Uterus (tissue), 4 donors: ENCODE results near the gene RAD51B. TPM values are rescaled to one million over a fixed set of nuclear protein-coding genes. Genes with fewer than 3 reads are reported as not detected.
A peak's percentile ranks its signal among the peaks of the same experiment; 100 is the strongest.

Experiments
- DNase-seq, 2 donors: peaks; one replicate each; pipeline ENCODE4 v3.0.0-alpha.2; 2019 to 2020
- H3K27ac ChIP-seq, 2 donors: fragments of 200-600 bp; sonication (generic); 1 replicate in 1 of 2; 2 replicates in 1 of 2; pipeline ENCODE4 v1.5.1; 2016 to 2018
- H3K27me3 ChIP-seq, 2 donors: fragments of 200-600 bp; sonication (generic); one replicate each; pipeline ENCODE4 v1.5.1; 2018 to 2019; ENCODE audit warnings: control low read depth in 1 of 2
- H3K36me3 ChIP-seq, 2 donors: fragments of 200-600 bp; sonication (generic); one replicate each; pipeline ENCODE4 v1.5.1; 2019; ENCODE audit warnings: control low read depth in 1 of 2
- H3K4me1 ChIP-seq, 2 donors: fragments of 200-600 bp; sonication (generic); one replicate each; pipeline ENCODE4 v1.5.1; 2018 to 2019; ENCODE audit warnings: control low read depth in 1 of 2
- H3K4me3 ChIP-seq, 2 donors: fragments of 200-600 bp; sonication (generic); 1 replicate in 1 of 2; 2 replicates in 1 of 2; pipeline ENCODE4 v1.5.1; 2018 to 2019; ENCODE audit warnings: mild to moderate bottlenecking in 1 of 2
- H3K9me3 ChIP-seq, 2 donors: fragments of 200-600 bp; sonication (generic); one replicate each; pipeline ENCODE4 v1.5.1; 2019; ENCODE audit warnings: control low read depth in 1 of 2
- POLR2A ChIP-seq, 2 donors: fragments of 450-650 bp; IDR thresholded peaks; one replicate each; pipeline ENCODE4 v1.6.1; 2016; ENCODE audit warnings: antibody characterized with exemption in 2 of 2, mild to moderate bottlenecking in 1 of 2, moderate library complexity in 1 of 2
- intact Hi-C: fragments of 100-400 bp; cut with DNase I; formaldehyde crosslinking; loops from one replicate; pipeline ENCODE4 v1.15.1; 2023; ENCODE audit warnings: low total_unique reads
- total RNA-seq, 4 donors: library from RNA; depleted of rRNA in 3 of 4; stranded (reverse); fragments of >200 nt in 3 of 4; gene quantifications; one replicate each; pipeline versions ENCODE4 v1.1.0 to v1.2.4, GENCODE V29; 2014 to 2023
- TF ChIP-seq, protein P1 (sequence below), 4 experiments: fragments of 200-600 bp in 2 of 4; fragments of 450-650 bp in 2 of 4; sonication (generic) in 2 of 4; IDR thresholded peaks; one replicate each; pipeline ENCODE4 v1.5.1; 2016 to 2019; ENCODE audit warnings: antibody characterized with exemption in 4 of 4, mild to moderate bottlenecking in 2 of 4, moderate library complexity in 1 of 4
- donor health status: DM: yes; HTN: yes; CAD: no.

Gene RAD51B
- total RNA-seq, 4 donors from 2014 or later = 29.5 to 100.0 (median 70.3) TPM

DNA sequence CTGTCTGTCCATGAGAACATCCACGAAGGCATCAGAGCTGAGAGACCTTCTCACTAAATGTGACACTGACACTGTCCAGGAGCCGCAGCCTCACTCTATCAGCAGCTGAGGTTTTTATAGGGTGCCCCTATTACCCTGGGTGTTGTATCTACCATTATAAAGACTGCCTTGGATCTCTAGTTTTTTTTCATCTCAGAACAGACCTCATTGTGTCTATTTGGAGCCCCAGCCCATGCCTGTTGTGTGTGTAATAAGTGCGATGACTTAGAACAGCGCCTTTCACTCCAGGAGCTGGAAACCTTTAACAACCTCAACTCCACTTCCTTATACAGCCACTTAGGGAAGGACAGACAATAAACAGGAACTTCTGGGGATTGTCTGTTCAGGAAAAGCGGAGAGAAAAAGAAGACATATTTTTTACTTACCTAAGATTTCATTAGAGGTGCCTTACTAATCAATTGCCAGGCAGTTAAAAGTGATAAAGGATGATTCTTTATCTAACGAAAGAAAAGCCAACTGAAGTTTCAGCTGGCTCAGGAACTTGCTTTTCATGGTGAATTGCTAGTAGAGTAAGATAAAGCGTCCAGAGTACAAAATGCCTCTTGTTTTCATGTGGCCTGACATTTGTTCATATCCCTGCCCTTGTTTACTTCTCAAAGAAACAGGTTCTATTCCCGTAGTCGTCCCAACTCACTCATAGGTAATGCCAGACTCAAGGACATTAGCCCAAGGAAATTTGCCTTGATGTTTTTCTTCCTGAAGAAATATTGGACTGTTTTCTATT is 420.6 kb downstream of the RAD51B start:
- Histone ChIP-seq H3K27ac (peak overlapping the region; percentile 90 to 94), H3K4me1 (peaks cover 5 to 18% of the 10 kb centered on the region in 2 donors)

DNA sequence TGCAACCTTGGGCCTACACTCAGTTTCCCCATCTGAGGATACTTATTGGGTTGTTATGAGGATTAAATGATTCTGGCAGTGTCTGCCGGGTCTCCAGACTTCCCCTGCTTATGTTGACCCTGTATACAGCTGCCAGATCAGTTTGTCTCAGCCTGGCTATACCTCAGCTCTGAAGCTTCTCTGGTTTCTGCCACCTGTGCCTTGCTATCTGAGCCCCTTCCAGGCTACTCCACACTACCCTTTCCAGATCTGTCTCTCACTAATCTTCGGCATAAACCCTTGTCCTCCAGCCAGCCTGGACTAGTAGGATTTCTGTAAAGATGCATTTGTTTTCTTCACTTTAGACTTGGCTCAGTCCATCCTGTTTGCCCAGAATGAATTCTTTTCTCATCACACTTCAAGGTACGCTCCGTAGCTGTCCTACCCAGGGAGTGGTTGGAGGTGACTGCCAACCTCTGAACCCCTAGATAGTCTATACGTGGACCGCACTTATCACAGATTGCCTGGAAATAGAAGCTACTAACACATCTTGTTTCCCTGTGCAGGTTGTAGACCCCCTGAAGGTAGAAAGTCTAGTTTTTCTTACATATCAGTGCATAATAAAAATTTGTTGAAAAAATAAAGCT is 422.4 kb downstream of the RAD51B start:
- peaks cover 11 to 26% of the 10 kb centered on the region in 2 donors for H3K4me1 ChIP-seq
- peak overlapping the region; percentile 90 to 94 for H3K27ac ChIP-seq
- intact Hi-C loops = loop anchor here (10.0 kb wide), 1 partner anchor 573 kb away; no protein-coding TSS in a partner anchor
- TF ChIP-seq, protein P1, sequence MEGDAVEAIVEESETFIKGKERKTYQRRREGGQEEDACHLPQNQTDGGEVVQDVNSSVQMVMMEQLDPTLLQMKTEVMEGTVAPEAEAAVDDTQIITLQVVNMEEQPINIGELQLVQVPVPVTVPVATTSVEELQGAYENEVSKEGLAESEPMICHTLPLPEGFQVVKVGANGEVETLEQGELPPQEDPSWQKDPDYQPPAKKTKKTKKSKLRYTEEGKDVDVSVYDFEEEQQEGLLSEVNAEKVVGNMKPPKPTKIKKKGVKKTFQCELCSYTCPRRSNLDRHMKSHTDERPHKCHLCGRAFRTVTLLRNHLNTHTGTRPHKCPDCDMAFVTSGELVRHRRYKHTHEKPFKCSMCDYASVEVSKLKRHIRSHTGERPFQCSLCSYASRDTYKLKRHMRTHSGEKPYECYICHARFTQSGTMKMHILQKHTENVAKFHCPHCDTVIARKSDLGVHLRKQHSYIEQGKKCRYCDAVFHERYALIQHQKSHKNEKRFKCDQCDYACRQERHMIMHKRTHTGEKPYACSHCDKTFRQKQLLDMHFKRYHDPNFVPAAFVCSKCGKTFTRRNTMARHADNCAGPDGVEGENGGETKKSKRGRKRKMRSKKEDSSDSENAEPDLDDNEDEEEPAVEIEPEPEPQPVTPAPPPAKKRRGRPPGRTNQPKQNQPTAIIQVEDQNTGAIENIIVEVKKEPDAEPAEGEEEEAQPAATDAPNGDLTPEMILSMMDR (IDR thresholded peaks at IDR 0.05) = no peak
- no peak for TF ChIP-seq POLR2A (IDR thresholded peaks at IDR 0.05)
- H3K9me3 ChIP-seq = no peaks in the 10 kb centered on the region
- no peak overlapping the region for H3K4me3 ChIP-seq
- H3K27me3 ChIP-seq = no peaks in the 10 kb centered on the region
- no peaks in the 10 kb centered on the region for H3K36me3 ChIP-seq
- DNase-seq = no peak

More for the DNA sequence above, 420.6 kb downstream of the RAD51B start:
- Histone ChIP-seq H3K9me3 (no peaks in the 10 kb centered on the region), H3K36me3 (no peaks in the 10 kb centered on the region), H3K4me3 (no peak overlapping the region), H3K27me3 (no peaks in the 10 kb centered on the region)
- no peak for TF ChIP-seq POLR2A (IDR thresholded peaks at IDR 0.05)
- TF ChIP-seq, protein P1 (IDR thresholded peaks at IDR 0.05) = no peak
- DNase-seq = peak in 1 of 2 donors; percentile 76
- intact Hi-C loops = loop anchor here (10.0 kb wide), 1 partner anchor 575 kb away; no protein-coding TSS in a partner anchor

DNA sequence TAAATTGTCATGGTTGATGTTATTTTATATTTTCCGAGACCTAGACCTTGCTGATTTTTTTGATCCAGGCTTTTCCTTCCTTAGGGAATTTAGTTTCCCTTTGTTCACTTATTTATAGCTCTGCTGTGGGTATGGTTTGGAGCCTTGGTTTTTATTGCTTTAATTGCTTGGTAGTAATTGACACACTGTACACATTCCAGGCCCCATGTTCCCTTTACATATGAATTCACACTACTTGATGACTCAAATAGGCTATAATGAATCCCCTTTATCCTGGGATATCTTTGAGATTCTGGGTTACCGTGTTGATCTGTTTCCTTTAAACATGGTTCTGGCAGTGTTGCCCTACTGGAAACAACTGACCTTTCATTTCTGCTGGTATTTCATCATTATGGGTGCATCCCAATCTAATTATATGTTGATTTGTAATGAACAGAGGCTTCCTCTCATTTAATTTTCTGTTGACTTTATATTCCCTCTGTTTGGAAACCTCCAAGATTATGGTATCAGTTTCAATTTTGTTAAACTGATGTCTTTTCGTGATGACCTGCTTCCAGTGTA is 424.0 kb downstream of the RAD51B start:
- Histone ChIP-seq H3K36me3 (no peaks in the 10 kb centered on the region), H3K27me3 (no peaks in the 10 kb centered on the region), H3K27ac (peak overlapping the region; percentile 90 to 94), H3K9me3 (no peaks in the 10 kb centered on the region), H3K4me3 (no peak overlapping the region), H3K4me1 (peaks cover 12 to 32% of the 10 kb centered on the region in 2 donors)
- intact Hi-C loops = loop anchor here (10.0 kb wide), 1 partner anchor 571 kb away; no protein-coding TSS in a partner anchor
- TF ChIP-seq POLR2A (IDR thresholded peaks at IDR 0.05) = no peak
- TF ChIP-seq, protein P1 (IDR thresholded peaks at IDR 0.05) = no peak
- no peak for DNase-seq

DNA sequence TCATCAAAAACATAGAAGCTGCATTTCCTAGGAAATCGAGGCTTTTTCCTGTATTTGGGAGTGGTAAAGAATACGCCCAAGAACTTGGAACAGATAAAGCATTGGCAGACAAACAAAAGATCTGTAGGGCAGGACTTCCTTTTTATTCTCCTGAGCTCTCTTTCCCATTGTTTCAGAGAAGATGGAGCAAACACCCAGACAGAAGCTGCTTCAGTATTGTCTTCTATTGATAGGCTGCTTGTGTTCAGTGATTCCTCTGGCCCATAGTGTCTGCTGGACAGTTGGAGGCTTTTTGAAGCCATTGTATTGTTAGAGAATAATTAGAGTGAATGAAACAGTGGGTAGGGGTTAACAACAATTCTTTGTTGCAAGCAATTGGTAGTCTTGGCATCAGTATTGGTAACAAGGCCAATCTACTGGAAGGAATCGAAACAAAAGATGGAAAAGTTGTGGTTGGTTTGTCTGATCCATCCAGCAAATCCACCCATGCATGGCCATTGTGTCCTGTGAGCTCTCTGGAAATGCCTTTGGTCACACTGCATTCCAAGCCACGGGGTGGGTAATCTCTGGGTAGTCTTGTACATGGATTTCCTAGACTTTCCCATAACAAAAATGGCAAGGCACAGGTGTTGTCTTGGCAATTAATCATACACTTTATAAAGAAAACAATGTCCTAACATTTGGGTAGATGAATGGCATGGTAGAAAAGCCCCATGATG is 424.8 kb downstream of the RAD51B start:
- Histone ChIP-seq H3K9me3 (no peaks in the 10 kb centered on the region), H3K4me3 (no peak overlapping the region), H3K27ac (peak overlapping the region; percentile 90 to 94), H3K27me3 (no peaks in the 10 kb centered on the region), H3K4me1 (peaks cover 19 to 34% of the 10 kb centered on the region in 2 donors), H3K36me3 (no peaks in the 10 kb centered on the region)
- TF ChIP-seq POLR2A (IDR thresholded peaks at IDR 0.05) = no peak
- TF ChIP-seq, protein P1 (IDR thresholded peaks at IDR 0.05) = no peak
- intact Hi-C loops = loop anchor here (10.0 kb wide), 1 partner anchor 570 kb away; no protein-coding TSS in a partner anchor
- no peak for DNase-seq
